Bone marrow (tissue), 2 donors: ENCODE data around the gene MPZL2.

Source experiments
- DNase-seq, 2 donors: peaks; one replicate each; lab custom pipeline; 2025; lab: John Stamatoyannopoulos, UW

Gene MPZL2

DNA sequence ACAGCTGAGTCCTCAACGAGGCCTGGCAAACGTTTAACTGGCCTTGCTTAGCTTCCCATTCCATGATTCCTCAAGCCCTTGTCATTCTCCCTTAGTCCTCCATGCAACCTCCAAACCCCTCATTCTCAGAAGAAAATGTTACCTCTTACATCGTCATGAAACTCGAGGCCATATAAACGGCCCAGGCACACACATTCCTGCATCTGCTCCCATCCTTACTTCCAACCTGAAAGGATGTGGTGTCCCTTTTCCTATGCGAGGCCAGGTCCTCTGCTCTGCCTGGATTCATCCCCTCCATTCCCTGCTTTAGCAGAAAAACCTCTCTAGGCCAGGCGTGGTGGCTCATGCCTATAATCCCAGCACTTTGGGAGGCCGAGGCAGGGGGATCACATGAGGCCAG, 20.9 kb downstream of the MPZL2 start:
- DNase-seq, result no peak

DNA sequence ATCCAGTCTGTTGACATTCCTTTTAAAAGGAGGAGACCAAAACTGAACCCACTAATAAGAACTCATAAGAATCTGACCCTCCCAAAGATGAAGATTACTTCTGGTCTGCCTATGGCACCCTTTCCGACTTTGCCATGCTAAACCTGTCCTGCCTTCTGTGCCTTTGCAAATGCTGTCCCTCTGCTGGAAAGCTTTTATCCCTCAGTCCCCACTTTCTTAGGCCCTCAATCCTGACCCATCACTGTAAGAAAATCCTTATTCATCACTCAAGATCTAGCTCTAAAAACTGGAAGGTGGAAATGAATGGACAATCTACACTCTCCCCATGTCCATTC, 22.4 kb downstream of the MPZL2 start:
- DNase-seq, result no peak

- DNase-seq, result peak in 1 of 2 donors; percentile 93
These were observed 22.9 kb downstream of the MPZL2 start for GRCh38 chr11:118240999-118241763.

- no peak for DNase-seq
These were observed 24.4 kb downstream of the MPZL2 start for GRCh38 chr11:118239509-118240205.

GRCh38 chr11:118238929-118239328, 25.2 kb downstream of the MPZL2 start:
- no peak for DNase-seq

DNA sequence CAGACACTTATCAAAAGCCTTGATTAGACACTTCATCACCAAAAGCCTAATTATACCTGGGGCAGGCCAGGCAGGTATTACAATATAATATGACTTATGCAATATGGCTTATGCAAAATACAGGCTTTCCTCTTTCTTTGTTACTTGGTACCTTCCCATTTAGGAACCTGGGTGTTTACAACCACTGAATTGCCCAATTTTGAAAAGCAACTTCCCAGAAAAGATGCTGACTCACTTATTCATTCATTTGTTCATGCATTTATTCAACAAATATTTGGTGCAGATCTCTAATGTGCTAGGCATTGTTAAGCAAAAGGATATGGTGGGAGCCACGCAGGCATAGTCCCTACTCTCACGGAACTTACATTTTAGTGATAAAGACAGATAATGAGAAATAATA, 25.7 kb downstream of the MPZL2 start:
- no peak for DNase-seq

DNA sequence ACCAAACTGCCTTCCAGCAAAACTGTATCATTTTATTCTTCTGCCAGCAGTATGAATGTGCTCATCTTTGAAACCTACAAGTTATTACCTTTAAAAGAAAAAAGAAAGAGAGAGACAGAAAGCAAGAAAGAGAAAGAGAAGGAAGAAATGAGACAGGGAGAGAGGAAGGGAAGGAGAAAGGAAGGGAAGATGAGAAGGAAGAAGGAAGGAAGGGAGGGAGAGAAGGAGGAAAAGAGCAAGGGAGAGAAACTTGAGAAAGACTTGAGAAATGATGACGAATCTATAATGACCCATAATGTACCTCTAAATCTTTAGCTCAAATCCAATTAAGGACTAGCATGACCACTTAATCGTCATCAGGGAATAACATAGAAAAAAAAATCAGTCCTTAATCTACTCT, 27.9 kb downstream of the MPZL2 start:
- DNase-seq, result no peak

- DNase-seq, result no peak
These were observed 29.3 kb downstream of the MPZL2 start for GRCh38 chr11:118234833-118235232.

GRCh38 chr11:118233850-118234249, 30.2 kb downstream of the MPZL2 start:
- DNase-seq, result no peak

GRCh38 chr11:118233377-118233776, 30.7 kb downstream of the MPZL2 start:
- DNase-seq, result no peak

- no peak for DNase-seq
These were observed 31.4 kb downstream of the MPZL2 start for GRCh38 chr11:118232659-118233058.

- DNase-seq, result no peak
These were observed 32.6 kb downstream of the MPZL2 start for GRCh38 chr11:118231461-118231860.

- no peak for DNase-seq
These were observed 34.0 kb downstream of the MPZL2 start for GRCh38 chr11:118230088-118230487.

DNA sequence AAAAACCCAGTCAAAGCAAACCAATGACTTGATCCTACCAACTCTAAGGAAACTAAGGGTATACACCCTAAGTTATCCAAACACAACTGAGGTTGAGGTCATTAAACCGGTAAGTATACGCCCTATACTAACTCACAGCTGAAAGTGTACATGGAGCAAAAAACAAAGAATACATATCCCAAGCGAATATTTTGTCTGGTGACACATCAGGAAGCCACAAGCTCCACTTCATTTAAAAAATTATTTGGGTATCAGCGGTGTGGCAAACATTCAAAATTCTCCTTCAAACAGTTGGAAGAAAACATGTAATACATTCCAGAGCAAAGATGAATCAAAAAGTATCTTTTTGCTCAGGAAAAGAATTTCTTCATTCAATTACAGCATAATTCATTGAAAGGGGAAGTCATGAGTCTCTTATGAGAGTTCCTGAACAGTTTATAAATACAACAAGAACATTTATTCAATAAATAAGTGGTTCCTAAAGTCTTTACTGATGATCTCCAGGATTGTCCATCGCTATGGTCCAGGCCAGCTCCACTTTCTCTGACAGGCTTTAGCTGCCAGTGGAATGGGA, 34.7 kb downstream of the MPZL2 start:
- no peak for DNase-seq

DNA sequence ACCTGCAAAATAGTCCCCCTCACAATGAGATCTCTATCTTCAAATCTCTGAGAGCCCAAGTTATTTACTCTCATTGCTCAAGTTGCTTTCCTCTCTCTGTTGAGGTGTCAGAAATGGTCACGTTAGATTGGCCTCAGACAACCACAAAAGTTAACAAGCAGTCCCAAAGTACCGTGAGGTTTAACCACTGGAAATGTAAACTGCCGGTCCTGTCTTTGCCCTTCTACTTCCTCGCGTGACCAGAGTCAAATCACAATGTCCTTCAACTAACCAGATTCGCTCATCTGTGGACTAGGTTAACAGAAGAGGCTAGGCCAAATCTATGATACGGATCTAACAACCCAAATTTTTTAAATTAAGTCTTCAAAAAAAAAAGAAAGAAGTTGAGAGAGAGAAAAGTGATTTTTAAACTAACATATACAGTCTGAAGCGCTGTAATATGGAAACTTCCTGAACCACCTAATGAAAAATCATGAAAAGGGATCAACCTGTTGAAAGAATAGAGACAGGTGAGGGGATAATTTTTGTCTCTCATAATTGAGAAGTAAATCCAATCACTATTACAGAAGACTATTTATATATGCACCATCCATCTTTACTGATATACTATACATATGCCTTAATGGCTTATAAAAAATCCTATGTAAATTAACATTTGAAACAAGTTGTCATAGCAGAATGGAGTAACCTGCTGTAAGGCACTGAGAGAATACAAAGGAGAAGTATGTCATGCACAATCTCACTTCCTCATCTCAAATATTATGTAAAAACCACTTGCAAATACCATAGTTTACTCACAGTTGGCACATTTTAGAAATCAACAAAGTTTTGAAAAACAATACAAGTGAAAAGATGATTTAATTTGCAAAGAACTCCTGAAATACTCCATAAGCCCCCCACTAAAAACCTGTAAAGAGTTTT, 36.0 kb downstream of the MPZL2 start:
- DNase-seq, result peak in 1 of 2 donors; percentile 69

DNA sequence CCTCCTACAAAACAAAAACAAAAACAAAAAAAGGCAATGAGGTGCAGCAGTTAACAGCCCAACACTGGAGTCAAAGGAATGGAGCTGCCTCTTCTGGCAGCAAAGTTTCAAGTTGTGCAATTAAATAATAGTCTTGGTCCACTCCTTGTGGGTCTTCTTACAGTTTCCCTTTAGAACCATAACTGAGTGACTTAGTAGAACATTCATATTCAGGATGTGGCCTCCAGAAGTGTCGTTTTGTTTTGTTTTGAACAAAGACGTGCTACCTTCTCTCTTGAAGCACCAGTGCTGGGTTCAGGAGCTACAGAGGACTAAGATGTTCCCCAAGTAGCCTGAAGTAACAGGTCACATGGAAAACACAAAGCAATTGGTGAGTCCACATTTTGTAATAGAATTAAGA, 37.3 kb downstream of the MPZL2 start:
- DNase-seq, result no peak

- DNase-seq, result peak in 1 of 2 donors; percentile 74
These were observed 37.8 kb downstream of the MPZL2 start for GRCh38 chr11:118226296-118226695.

DNA sequence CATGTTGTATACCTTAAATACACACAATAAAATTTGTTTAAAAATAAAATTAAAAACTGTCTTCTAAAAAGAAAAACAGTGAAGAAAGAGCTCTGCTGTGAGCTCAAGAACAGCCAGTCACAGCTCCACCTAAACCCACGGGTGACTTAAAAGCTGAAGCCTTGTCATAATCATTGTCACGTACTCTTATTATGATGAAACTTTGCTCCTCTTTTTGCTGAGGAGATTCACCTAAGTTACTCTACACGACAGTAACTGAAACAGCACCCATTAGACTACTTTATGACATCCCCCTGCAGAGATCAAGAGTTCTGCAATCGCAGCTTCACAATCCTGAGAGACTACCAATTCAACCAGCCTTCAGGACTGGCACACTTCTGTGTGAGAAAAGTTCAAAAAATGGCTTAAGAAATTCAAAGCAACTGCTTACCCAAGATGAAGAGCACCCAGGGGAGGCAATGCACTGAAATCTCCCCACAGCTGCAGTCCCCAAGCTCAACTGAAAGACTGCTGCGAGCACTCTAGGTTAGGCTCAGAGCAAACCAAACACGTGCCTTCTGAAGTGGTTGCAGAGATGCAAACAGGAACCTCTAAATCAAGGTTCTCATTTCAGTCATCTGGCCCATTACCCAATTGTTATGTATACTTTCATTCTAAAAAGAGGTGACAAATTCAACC, 39.4 kb downstream of the MPZL2 start, which contains the start of gene JAML:
Gene JAML (minus strand): TSS at position 501 of the 678 bp plus-strand sequence. CDS start 10,145 bp downstream, outside the sequence.
- no peak for DNase-seq

- DNase-seq, result no peak
These were observed 40.1 kb downstream of the MPZL2 start for GRCh38 chr11:118223992-118224391.

DNA sequence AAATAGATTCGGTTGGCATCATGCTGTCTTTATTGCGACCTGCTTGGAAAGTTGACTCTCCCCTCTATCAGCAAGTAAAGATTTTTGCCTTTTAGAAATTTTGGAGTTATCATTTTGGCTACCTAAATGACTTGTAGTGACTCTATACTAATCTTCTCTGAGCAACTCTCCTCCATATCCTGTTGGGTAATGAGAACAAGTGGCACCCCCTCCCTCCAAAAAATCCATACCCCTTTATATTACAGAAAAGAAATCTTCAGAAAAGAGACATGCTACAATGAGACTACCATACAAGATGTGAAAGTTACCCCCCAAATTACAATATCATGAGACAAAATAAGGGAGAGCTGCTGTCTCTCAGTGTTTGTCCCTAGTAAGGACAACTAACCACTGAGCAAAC, 40.5 kb downstream of the MPZL2 start:
- no peak for DNase-seq

DNA sequence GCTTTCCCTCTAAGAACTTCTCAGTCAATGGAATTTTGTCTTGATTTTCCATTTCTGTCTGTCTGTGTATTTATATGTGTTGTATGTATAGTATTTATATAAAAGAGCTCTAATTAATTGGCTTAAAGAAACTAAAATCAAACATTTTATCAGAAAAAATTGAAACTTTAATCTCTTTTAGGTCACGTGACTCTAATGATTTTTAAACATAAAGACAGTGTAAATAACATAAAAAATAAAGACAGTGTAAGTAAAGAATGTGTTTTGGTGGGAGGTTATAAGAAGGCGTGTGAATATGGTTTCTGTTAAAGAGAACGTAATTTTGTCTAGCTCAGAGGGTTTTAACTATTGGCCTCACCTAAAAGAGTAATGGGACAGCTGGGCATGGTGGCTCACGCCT, 41.7 kb downstream of the MPZL2 start:
- no peak for DNase-seq

- DNase-seq, result no peak
These were observed 42.7 kb downstream of the MPZL2 start for GRCh38 chr11:118221419-118221818.
